Keratinocyte (primary cell): ENCODE data around the gene ANXA11. TPM values are rescaled to one million over a fixed set of nuclear protein-coding genes. Genes with fewer than 3 reads are reported as not detected.
A peak's percentile ranks its signal among the peaks of the same experiment; 100 is the strongest.

Experiments used
- DNase-seq: peaks from one replicate; pipeline ENCODE4 v3.0.0-alpha.2; 2011; ENCODE audit warnings: low read depth, missing footprints, low spot score
- FAIRE-seq: peaks from 2 replicates; lab custom pipeline; 2011; peaks lifted over from hg19 to GRCh38; lab: Jason Lieb, UNC
- H2AFZ ChIP-seq: 2 replicates; pipeline ENCODE4 v1.6.0; 2012; ENCODE audit warnings: low read length, control low read depth, inconsistent platforms; ENCODE audit not compliant: control insufficient read depth
- H3K27ac ChIP-seq: 2 replicates; pipeline ENCODE4 v1.5.1; 2011; ENCODE audit warnings: low read length; ENCODE audit not compliant: control insufficient read depth, insufficient read depth
- H3K27me3 ChIP-seq: 3 replicates; pipeline ENCODE4 v1.6.0; 2011; ENCODE audit warnings: low read length; ENCODE audit not compliant: control insufficient read depth, insufficient read depth; ENCODE audit errors: extremely low read depth
- H3K36me3 ChIP-seq, 2 experiments: 2 replicates in 1 of 2; 3 replicates in 1 of 2; pipeline ENCODE4 v1.5.1; 2011; ENCODE audit warnings: low read length in 2 of 2, mild to moderate bottlenecking in 1 of 2; ENCODE audit not compliant: control insufficient read depth in 2 of 2, insufficient read depth in 2 of 2; ENCODE audit errors: extremely low read depth in 1 of 2
- H3K4me1 ChIP-seq: 3 replicates; pipeline ENCODE4 v1.5.1; 2011; ENCODE audit warnings: low read length; ENCODE audit not compliant: control insufficient read depth, insufficient read depth; ENCODE audit errors: extremely low read depth
- H3K4me2 ChIP-seq: 3 replicates; pipeline ENCODE4 v1.6.0; 2011; ENCODE audit warnings: low read depth, low read length; ENCODE audit not compliant: control insufficient read depth, insufficient read depth; ENCODE audit errors: extremely low read depth
- H3K4me3 ChIP-seq, 3 experiments: fragments of 200-600 bp in 1 of 3; sonication (generic) in 1 of 3; 2 replicates in 2 of 3; 3 replicates in 1 of 3; pipeline ENCODE4 v1.5.1; 2011 to 2016; ENCODE audit warnings: low read length in 3 of 3, mild to moderate bottlenecking in 3 of 3, control low read depth in 2 of 3, inconsistent platforms in 1 of 3, low read depth in 1 of 3, mixed read lengths in 1 of 3, mixed run types in 1 of 3, moderate library complexity in 1 of 3; ENCODE audit not compliant: control insufficient read depth in 2 of 3, insufficient read depth in 2 of 3; ENCODE audit errors: extremely low read depth in 1 of 3
- H3K79me2 ChIP-seq: 2 replicates; pipeline ENCODE4 v1.6.0; 2012; ENCODE audit warnings: low read length; ENCODE audit not compliant: control insufficient read depth, insufficient read depth
- H3K9ac ChIP-seq: 3 replicates; pipeline ENCODE4 v1.6.0; 2011; ENCODE audit warnings: low read length; ENCODE audit not compliant: control insufficient read depth, insufficient read depth; ENCODE audit errors: extremely low read depth
- H3K9me1 ChIP-seq: 3 replicates; pipeline ENCODE4 v1.6.0; 2011; ENCODE audit warnings: low read length; ENCODE audit not compliant: control insufficient read depth, insufficient read depth; ENCODE audit errors: extremely low read depth
- H3K9me3 ChIP-seq: 2 replicates; pipeline ENCODE4 v1.5.1; 2012; ENCODE audit warnings: low read depth, low read length; ENCODE audit not compliant: control insufficient read depth
- H4K20me1 ChIP-seq: 3 replicates; pipeline ENCODE4 v1.6.0; 2011; ENCODE audit warnings: low read length; ENCODE audit not compliant: control insufficient read depth, insufficient read depth; ENCODE audit errors: extremely low read depth
- CTCF ChIP-seq, 3 experiments: IDR thresholded peaks in 1 of 3; conservative IDR thresholded peaks in 1 of 3; optimal IDR thresholded peaks in 1 of 3; 2 replicates in 2 of 3; 3 replicates in 1 of 3; pipeline versions ENCODE3 to v1.5.1; 2011; ENCODE audit warnings: low read length in 3 of 3, mild to moderate bottlenecking in 3 of 3, moderate library complexity in 2 of 3, control low read depth in 1 of 3, inconsistent platforms in 1 of 3; ENCODE audit not compliant: insufficient read depth in 2 of 3; ENCODE audit errors: extremely low read depth in 1 of 3
- EZH2 ChIP-seq: IDR thresholded peaks from one replicate; pipeline ENCODE4 v1.6.1; 2012; ENCODE audit warnings: inconsistent platforms, mild to moderate bottlenecking, low read length, moderate library complexity
- dilution Hi-C: fragments of 300-500 bp; cut with MboI; formaldehyde crosslinking; loops from one replicate; pipeline ENCODE4 v1.7.0; 2020; ENCODE audit warnings: low sequenced_read_pairs; ENCODE audit not compliant: extremely low pct_ligation_motif_present
- polyA plus RNA-seq, 5 experiments: library from polyadenylated mRNA; depleted of rRNA in 3 of 5; stranded (reverse) in 3 of 5; stranded (forward) in 1 of 5; unstranded in 1 of 5; fragments of >200 nt; gene quantifications; 1 replicate in 1 of 5; 2 replicates in 3 of 5; 3 replicates in 1 of 5; pipeline versions ENCODE4 v1.2.1 to v1.2.3, GENCODE V29; 2011 to 2012; ENCODE audit warnings: missing spikeins in 2 of 5, low read depth in 1 of 5, low replicate concordance in 1 of 5

Gene ANXA11
- polyA plus RNA-seq, 1 donor (not counting 4 experiments of a cell fraction or from before 2014, with no cell fraction given) = 97.9 TPM

DNA sequence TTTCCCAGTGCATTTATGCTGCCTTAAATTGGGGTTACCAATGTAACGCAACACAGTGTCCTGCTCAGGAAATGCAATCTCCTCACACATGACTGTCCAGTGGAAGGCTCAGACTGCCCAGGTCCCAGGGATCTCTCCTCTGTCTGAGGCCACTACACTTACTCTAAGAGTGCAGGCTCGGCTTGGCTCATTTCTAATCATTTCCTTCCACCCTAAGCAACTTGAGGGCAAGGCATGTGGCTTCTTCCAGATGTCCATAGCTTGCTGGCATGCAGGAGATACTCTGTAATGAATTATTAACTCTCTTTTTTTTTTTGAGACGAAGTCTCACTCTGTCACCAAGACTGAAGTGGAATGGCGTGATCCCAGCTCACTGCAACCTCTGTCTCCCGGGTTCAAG, 49.1 kb downstream of the ANXA11 start:
- H3K9ac ChIP-seq = peak overlapping the region; percentile 69
- H3K4me2 ChIP-seq = peak overlapping the region; percentile 65

GRCh38 chr10:80155696-80156215, 49.6 kb downstream of the ANXA11 start:
- dilution Hi-C loops = no loop called here
- Histone ChIP-seq H3K36me3 (peaks cover 27 to 31% of the 10 kb centered on the region in 2 experiments), H3K4me1 (peaks cover 52% of the 10 kb centered on the region), H3K27me3 (no peaks in the 10 kb centered on the region), H3K9me3 (no peaks in the 10 kb centered on the region), H3K9me1 (peaks cover 10% of the 10 kb centered on the region), H2AFZ (no peak overlapping the region), H3K79me2 (no peaks in the 10 kb centered on the region), H3K9ac (peak overlapping the region; percentile 69), H3K4me3 (peak overlapping the region in 1 of 3 experiments; percentile 25), H3K4me2 (peak overlapping the region; percentile 65), H4K20me1 (peaks cover 3% of the 10 kb centered on the region), H3K27ac (peak overlapping the region; percentile 88)
- no peak for FAIRE-seq
- TF ChIP-seq CTCF (optimal IDR thresholded peaks at IDR 0.05 in 1 of 3, IDR thresholded peaks at IDR 0.05 in 1 of 3, conservative IDR thresholded peaks at IDR 0.05 in 1 of 3; ENCODE audit: extremely low read depth in 1 of 3, insufficient read depth in 2 of 3, low read length in 3 of 3) (no peak), EZH2 (no peak)
- no peak for DNase-seq

More for the DNA sequence above, 49.1 kb downstream of the ANXA11 start:
- peak overlapping the region; percentile 88 for H3K27ac ChIP-seq
- no peak overlapping the region for H2AFZ ChIP-seq
- peaks cover 52% of the 10 kb centered on the region for H3K4me1 ChIP-seq
- no peaks in the 10 kb centered on the region for H3K27me3 ChIP-seq
- H3K79me2 ChIP-seq = no peaks in the 10 kb centered on the region
- dilution Hi-C loops = no loop called here
- H3K36me3 ChIP-seq = peaks cover 27 to 31% of the 10 kb centered on the region in 2 experiments
- FAIRE-seq (no peak), DNase-seq (no peak)
- H4K20me1 ChIP-seq = peaks cover 3% of the 10 kb centered on the region
- no peaks in the 10 kb centered on the region for H3K9me3 ChIP-seq
- peaks cover 10% of the 10 kb centered on the region for H3K9me1 ChIP-seq
- no peak overlapping the region for H3K4me3 ChIP-seq
- TF ChIP-seq CTCF (optimal IDR thresholded peaks at IDR 0.05 in 1 of 3, IDR thresholded peaks at IDR 0.05 in 1 of 3, conservative IDR thresholded peaks at IDR 0.05 in 1 of 3; ENCODE audit: extremely low read depth in 1 of 3, insufficient read depth in 2 of 3, low read length in 3 of 3) (no peak), EZH2 (no peak)
